ENCODE measurements around the gene DNAJC1. TPM values are rescaled to one million over a fixed set of nuclear protein-coding genes. Genes with fewer than 3 reads are reported as not detected.

Gene DNAJC1
- total RNA-seq, 2 donors from 2014 or later = 27.4 to 33.8 TPM

- Histone ChIP-seq H3K36me3 (no peaks in the 10 kb centered on the region), H3K9ac (ENCODE audit: low read depth in 2 of 2, low read length in 2 of 2) (no peak overlapping the region), H3K27me3 (no peaks in the 10 kb centered on the region), H3K4me1 (no peaks in the 10 kb centered on the region), H3K27ac (no peak overlapping the region), H3K9me3 (no peaks in the 10 kb centered on the region), H3K4me3 (no peak overlapping the region)
- no peak for TF ChIP-seq CTCF (IDR thresholded peaks at IDR 0.05)
- DNase-seq = no peak
- intact Hi-C loops (cut with DNase I) = no loop called here
These were observed 56.6 kb downstream of the DNAJC1 start for GRCh38 chr10:21946946-21947345.

GRCh38 chr10:21944727-21945386, 58.7 kb downstream of the DNAJC1 start:
- Histone ChIP-seq H3K27me3 (no peaks in the 10 kb centered on the region), H3K4me3 (no peak overlapping the region), H3K4me1 (no peaks in the 10 kb centered on the region), H3K9ac (ENCODE audit: low read depth in 2 of 2, low read length in 2 of 2) (no peak overlapping the region), H3K27ac (no peak overlapping the region), H3K36me3 (no peaks in the 10 kb centered on the region), H3K9me3 (no peaks in the 10 kb centered on the region)
- no peak for DNase-seq
- intact Hi-C loops (cut with DNase I) = no loop called here
- no peak for TF ChIP-seq CTCF (IDR thresholded peaks at IDR 0.05)

GRCh38 chr10:21943633-21944265, 59.8 kb downstream of the DNAJC1 start:
- intact Hi-C loops (cut with DNase I) = no loop called here
- Histone ChIP-seq H3K36me3 (no peaks in the 10 kb centered on the region), H3K4me1 (no peaks in the 10 kb centered on the region), H3K9me3 (no peaks in the 10 kb centered on the region), H3K27me3 (no peaks in the 10 kb centered on the region), H3K4me3 (no peak overlapping the region), H3K9ac (ENCODE audit: low read depth in 2 of 2, low read length in 2 of 2) (no peak overlapping the region), H3K27ac (no peak overlapping the region)
- DNase-seq = no peak
- TF ChIP-seq CTCF (IDR thresholded peaks at IDR 0.05) = no peak

GRCh38 chr10:21935439-21936023, 68.0 kb downstream of the DNAJC1 start:
- no peaks in the 10 kb centered on the region for H3K27me3 ChIP-seq
- intact Hi-C loops (cut with DNase I) = no loop called here
- no peaks in the 10 kb centered on the region for H3K36me3 ChIP-seq
- DNase-seq = no peak
- no peaks in the 10 kb centered on the region for H3K9me3 ChIP-seq
- H3K27ac ChIP-seq = no peak overlapping the region
- TF ChIP-seq CTCF (IDR thresholded peaks at IDR 0.05) = no peak
- H3K4me1 ChIP-seq = no peaks in the 10 kb centered on the region
- no peak overlapping the region for H3K9ac ChIP-seq (ENCODE audit: low read depth in 2 of 2, low read length in 2 of 2)
- H3K4me3 ChIP-seq = no peak overlapping the region

GRCh38 chr10:21934307-21934706, 69.2 kb downstream of the DNAJC1 start:
- H3K4me3 ChIP-seq = no peak overlapping the region
- H3K27me3 ChIP-seq = no peaks in the 10 kb centered on the region
- no peaks in the 10 kb centered on the region for H3K36me3 ChIP-seq
- intact Hi-C loops (cut with DNase I) = no loop called here
- H3K9me3 ChIP-seq = no peaks in the 10 kb centered on the region
- DNase-seq = no peak
- no peak overlapping the region for H3K9ac ChIP-seq (ENCODE audit: low read depth in 2 of 2, low read length in 2 of 2)
- no peaks in the 10 kb centered on the region for H3K4me1 ChIP-seq
- H3K27ac ChIP-seq = no peak overlapping the region
- TF ChIP-seq CTCF (IDR thresholded peaks at IDR 0.05) = no peak

Data from colonic mucosa (tissue), 4 donors.